Lower lobe of right lung (tissue), 2 donors: ENCODE measurements around the gene ZFHX3. TPM values are rescaled to one million over a fixed set of nuclear protein-coding genes. Genes with fewer than 3 reads are reported as not detected.

Source experiments
- ATAC-seq, 2 donors: fragments of 200-7000 bp; cut with Tn5 transposase; one replicate each; pipeline ENCODE4 v1.9.1; 2020 to 2022; ENCODE audit warnings: mild to moderate bottlenecking in 2 of 2, moderate library complexity in 2 of 2
- DNase-seq: peaks from one replicate; pipeline ENCODE4 v3.0.0-alpha.2; 2020
- H3K27ac ChIP-seq: fragments of 200-600 bp; one replicate; pipeline ENCODE4 v1.8.0; 2022
- H3K27me3 ChIP-seq: fragments of 200-600 bp; one replicate; pipeline ENCODE4 v1.8.0; 2022; ENCODE audit warnings: low read depth
- H3K36me3 ChIP-seq: fragments of 200-600 bp; one replicate; pipeline ENCODE4 v1.8.0; 2022; ENCODE audit warnings: mild to moderate bottlenecking
- H3K4me1 ChIP-seq: fragments of 200-600 bp; one replicate; pipeline ENCODE4 v1.8.0; 2022
- H3K4me3 ChIP-seq: fragments of 200-600 bp; one replicate; pipeline ENCODE4 v1.8.0; 2022; ENCODE audit warnings: mild to moderate bottlenecking
- H3K9me3 ChIP-seq: fragments of 200-600 bp; one replicate; pipeline ENCODE4 v1.8.0; 2022
- intact Hi-C: fragments of 100-400 bp; cut with DNase I; formaldehyde crosslinking; loops from one replicate; pipeline ENCODE4 v1.11.0; 2022
- total RNA-seq: library from RNA; stranded (reverse); fragmentation: NEBNext Ultra II Directional; extraction: Animal tissue kit (Norgen Biotek cat#: 25700); gene quantifications from one replicate; pipeline ENCODE4 v1.2.1, GENCODE V29; 2021
- TF ChIP-seq, protein P1 (sequence below): fragments of 200-600 bp; IDR thresholded peaks from one replicate; pipeline ENCODE4 v1.8.0; 2022; ENCODE audit warnings: antibody characterized with exemption, mild to moderate bottlenecking
- donor health status: DM: no; HTN: yes; CAD: no; lungs with severe emphysema.

The ZFHX3 gene
- total RNA-seq, 1 donor from 2014 or later = 29.3 TPM

DNA sequence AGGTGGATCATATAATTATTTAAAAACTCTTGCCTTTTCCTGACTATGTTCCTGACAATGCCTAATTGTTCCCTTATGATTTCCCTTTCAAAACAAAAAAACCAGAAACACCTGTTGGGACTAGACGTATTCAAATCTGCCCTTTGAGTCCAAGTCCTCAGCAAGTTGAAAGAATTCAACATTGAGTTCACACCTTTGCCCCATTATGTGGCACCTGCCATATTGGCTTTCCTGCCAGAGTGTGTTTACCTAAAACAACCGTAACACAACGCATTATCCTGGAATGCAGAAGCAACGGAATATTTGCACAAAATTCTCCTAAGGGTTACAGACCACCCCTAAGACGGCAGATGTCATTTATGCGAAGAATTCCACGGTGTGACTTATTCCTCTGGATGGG, 105.9 kb downstream of the ZFHX3 start:
- H3K36me3 ChIP-seq = no peaks in the 10 kb centered on the region
- no peaks in the 10 kb centered on the region for H3K9me3 ChIP-seq
- peaks cover 43% of the 10 kb centered on the region for H3K4me1 ChIP-seq
- intact Hi-C loops = no loop called here
- H3K4me3 ChIP-seq = no peak overlapping the region
- no peak for ATAC-seq
- H3K27me3 ChIP-seq = no peaks in the 10 kb centered on the region
- TF ChIP-seq, protein P1, sequence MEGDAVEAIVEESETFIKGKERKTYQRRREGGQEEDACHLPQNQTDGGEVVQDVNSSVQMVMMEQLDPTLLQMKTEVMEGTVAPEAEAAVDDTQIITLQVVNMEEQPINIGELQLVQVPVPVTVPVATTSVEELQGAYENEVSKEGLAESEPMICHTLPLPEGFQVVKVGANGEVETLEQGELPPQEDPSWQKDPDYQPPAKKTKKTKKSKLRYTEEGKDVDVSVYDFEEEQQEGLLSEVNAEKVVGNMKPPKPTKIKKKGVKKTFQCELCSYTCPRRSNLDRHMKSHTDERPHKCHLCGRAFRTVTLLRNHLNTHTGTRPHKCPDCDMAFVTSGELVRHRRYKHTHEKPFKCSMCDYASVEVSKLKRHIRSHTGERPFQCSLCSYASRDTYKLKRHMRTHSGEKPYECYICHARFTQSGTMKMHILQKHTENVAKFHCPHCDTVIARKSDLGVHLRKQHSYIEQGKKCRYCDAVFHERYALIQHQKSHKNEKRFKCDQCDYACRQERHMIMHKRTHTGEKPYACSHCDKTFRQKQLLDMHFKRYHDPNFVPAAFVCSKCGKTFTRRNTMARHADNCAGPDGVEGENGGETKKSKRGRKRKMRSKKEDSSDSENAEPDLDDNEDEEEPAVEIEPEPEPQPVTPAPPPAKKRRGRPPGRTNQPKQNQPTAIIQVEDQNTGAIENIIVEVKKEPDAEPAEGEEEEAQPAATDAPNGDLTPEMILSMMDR = no peak
- H3K27ac ChIP-seq = no peak overlapping the region
- no peak for DNase-seq

DNA sequence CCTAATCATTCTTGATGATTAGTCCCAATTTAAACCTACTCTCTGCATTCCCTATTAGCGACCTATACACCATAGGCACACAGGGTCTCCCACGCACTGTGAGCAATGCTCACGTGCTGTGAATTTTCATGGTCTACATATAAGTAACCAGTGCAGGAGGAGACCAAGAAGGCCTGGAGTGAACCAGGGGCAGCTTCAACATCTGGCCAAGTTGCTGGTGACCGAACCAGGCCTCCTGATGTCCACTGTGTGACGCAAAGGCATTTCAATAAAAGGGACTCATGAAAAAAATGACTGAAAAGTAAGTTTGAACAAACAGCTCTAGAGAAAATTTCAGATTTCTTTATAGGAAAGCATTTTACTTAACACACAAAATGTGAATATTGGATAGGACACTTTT, 107.0 kb downstream of the ZFHX3 start:
- DNase-seq (no peak), ATAC-seq (no peak)
- TF ChIP-seq, protein P1 = no peak
- H3K27me3 ChIP-seq = no peaks in the 10 kb centered on the region
- no peaks in the 10 kb centered on the region for H3K9me3 ChIP-seq
- peaks cover 34% of the 10 kb centered on the region for H3K4me1 ChIP-seq
- intact Hi-C loops = no loop called here
- H3K36me3 ChIP-seq = no peaks in the 10 kb centered on the region
- H3K4me3 ChIP-seq = no peak overlapping the region
- H3K27ac ChIP-seq = no peak overlapping the region

DNA sequence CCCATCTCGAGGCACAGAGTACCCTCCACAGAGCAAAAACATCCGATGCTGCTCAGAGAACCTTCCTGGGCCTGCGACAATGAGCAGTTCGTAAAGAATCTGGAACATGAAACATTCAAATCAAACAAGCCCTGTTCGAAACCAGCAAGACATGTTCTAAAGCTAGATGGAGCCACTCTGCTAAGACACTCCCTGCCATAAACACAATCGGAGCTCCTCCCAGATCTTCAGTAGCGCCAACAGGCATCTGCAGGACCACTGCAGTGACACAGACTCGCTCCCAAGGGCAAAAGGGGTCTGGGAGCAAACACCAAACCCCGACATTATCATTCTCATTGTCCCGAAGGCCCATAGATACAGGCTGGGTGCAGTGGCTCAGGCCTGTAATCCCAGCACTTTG, 108.7 kb downstream of the ZFHX3 start:
- intact Hi-C loops = no loop called here
- Histone ChIP-seq H3K4me3 (peak overlapping the region; percentile 2), H3K27me3 (no peaks in the 10 kb centered on the region), H3K9me3 (no peaks in the 10 kb centered on the region), H3K36me3 (no peaks in the 10 kb centered on the region), H3K27ac (peak overlapping the region; percentile 72), H3K4me1 (peaks cover 43% of the 10 kb centered on the region)
- peak in 1 of 2 donors; percentile 25 for ATAC-seq
- TF ChIP-seq, protein P1 = no peak
- no peak for DNase-seq

DNA sequence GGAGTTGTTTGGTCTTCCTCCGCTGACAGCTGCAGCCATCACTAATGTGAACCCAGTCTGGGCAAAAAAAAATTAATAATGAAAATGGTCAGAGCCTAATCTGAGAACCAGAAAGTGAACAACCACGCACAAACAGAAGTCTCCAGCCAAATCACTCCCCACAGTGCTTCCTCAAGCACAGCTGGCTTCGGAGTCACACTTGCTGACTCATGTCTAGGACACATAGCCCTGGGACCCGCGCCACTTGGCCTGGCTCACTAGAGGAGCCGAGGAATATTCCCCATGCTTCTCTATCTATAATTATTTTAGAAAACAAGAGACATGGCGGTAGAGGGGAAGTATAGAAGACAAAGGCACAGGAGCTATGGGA, 109.1 kb downstream of the ZFHX3 start:
- Histone ChIP-seq H3K4me1 (peaks cover 48% of the 10 kb centered on the region), H3K9me3 (no peaks in the 10 kb centered on the region), H3K36me3 (no peaks in the 10 kb centered on the region), H3K27ac (peak overlapping the region; percentile 72), H3K4me3 (peak overlapping the region; percentile 2), H3K27me3 (no peaks in the 10 kb centered on the region)
- intact Hi-C loops = no loop called here
- ATAC-seq (peak; percentile 80 to 83), DNase-seq (peak; percentile 73)
- TF ChIP-seq, protein P1 = no peak

DNA sequence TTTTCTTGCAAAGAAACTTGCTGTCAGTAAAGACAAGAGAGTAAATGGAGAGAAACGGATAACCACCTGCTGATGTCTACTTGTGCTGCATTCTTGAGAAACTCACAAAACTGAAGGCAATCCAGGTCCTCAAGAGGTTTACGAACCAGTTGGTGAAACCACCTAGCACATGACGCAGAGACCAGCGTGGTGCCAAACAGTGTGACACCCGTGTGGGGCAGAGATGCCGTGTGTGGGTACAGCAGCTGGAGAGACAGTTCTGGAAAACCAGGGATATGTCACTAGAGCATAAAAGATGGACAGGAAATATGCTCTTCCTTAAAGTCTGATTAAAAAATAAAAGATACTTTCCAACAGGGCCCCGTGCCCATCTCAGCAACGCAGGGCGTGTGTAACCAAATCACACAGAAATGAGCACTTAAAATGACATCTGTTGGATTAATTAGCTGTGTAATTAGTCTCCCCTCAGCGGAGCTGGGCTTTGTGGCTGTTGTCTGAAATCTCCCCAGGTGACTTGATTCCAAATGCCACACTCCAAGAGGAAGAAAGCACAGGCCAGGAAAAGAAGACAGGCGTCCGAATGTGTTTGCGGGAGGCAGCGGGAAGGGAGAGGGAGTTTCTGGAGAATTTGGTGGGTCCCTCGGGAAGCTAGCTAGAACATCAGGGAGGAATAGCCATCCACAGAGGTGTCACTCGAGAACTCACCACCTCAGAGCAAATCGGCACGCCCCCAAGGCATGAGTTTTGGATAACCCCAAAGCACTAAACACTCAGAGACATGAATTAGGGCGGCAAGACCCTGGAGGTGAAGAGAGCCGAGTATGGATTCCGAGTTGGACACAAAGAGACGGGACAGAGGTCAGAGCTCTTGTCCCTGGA, 109.8 kb downstream of the ZFHX3 start:
- TF ChIP-seq, protein P1 = no peak
- Histone ChIP-seq H3K27ac (peak overlapping the region; percentile 72), H3K4me1 (peaks cover 49% of the 10 kb centered on the region), H3K4me3 (no peak overlapping the region), H3K36me3 (no peaks in the 10 kb centered on the region), H3K9me3 (no peaks in the 10 kb centered on the region), H3K27me3 (no peaks in the 10 kb centered on the region)
- DNase-seq = no peak
- intact Hi-C loops = no loop called here
- ATAC-seq = peak in 1 of 2 donors; percentile 3
